HL-60 (cell line): Measurements from ENCODE around the gene EMID1.
A peak's percentile ranks its signal among the peaks of the same experiment; 100 is the strongest.

ENCODE experiments used
- DNase-seq, 2 experiments: peaks; one replicate each; pipeline ENCODE4 v3.0.0-alpha.2; 2010 to 2020; ENCODE audit warnings: low read depth in 1 of 2, low spot score in 1 of 2
- H3K27ac ChIP-seq: fragments of 250-450 bp; sonication (Bioruptor Pico); replicated peaks from 2 replicates; pipeline ENCODE4 v1.5.1; 2020; ENCODE audit warnings: mild to moderate bottlenecking, moderate library complexity
- H3K27me3 ChIP-seq: fragments of 250-450 bp; sonication (Bioruptor Pico); 2 replicates; pipeline ENCODE4 v1.5.1; 2021; ENCODE audit warnings: mild to moderate bottlenecking, moderate library complexity; ENCODE audit not compliant: insufficient read depth, poor library complexity, severe bottlenecking
- H3K4me3 ChIP-seq: replicated peaks from 2 replicates; pipeline ENCODE4 v1.5.1; 2011; ENCODE audit warnings: mild to moderate bottlenecking, control low read depth, low read length; ENCODE audit not compliant: insufficient read depth
- GABPA ChIP-seq: IDR thresholded peaks from 2 replicates; pipeline ENCODE4 v1.6.1; 2012; ENCODE audit warnings: low read depth
- POLR2AphosphoS5 ChIP-seq: IDR thresholded peaks from 2 replicates; pipeline ENCODE4 v1.6.1; 2012; ENCODE audit warnings: low read depth
- SPI1 ChIP-seq: IDR thresholded peaks from 2 replicates; pipeline ENCODE4 v1.6.1; 2012; ENCODE audit warnings: low read depth, mild to moderate bottlenecking, borderline replicate concordance
- TF ChIP-seq, protein P1 (sequence below): IDR thresholded peaks from 2 replicates; pipeline ENCODE4 v1.6.1; 2012; ENCODE audit warnings: low read depth; ENCODE audit not compliant: insufficient replicate concordance
- TF ChIP-seq, protein P2 (sequence below): IDR thresholded peaks from one replicate; pipeline ENCODE4 v1.5.1; 2011; ENCODE audit warnings: low read length, control low read depth, inconsistent platforms; ENCODE audit not compliant: insufficient read depth

Gene EMID1

DNA sequence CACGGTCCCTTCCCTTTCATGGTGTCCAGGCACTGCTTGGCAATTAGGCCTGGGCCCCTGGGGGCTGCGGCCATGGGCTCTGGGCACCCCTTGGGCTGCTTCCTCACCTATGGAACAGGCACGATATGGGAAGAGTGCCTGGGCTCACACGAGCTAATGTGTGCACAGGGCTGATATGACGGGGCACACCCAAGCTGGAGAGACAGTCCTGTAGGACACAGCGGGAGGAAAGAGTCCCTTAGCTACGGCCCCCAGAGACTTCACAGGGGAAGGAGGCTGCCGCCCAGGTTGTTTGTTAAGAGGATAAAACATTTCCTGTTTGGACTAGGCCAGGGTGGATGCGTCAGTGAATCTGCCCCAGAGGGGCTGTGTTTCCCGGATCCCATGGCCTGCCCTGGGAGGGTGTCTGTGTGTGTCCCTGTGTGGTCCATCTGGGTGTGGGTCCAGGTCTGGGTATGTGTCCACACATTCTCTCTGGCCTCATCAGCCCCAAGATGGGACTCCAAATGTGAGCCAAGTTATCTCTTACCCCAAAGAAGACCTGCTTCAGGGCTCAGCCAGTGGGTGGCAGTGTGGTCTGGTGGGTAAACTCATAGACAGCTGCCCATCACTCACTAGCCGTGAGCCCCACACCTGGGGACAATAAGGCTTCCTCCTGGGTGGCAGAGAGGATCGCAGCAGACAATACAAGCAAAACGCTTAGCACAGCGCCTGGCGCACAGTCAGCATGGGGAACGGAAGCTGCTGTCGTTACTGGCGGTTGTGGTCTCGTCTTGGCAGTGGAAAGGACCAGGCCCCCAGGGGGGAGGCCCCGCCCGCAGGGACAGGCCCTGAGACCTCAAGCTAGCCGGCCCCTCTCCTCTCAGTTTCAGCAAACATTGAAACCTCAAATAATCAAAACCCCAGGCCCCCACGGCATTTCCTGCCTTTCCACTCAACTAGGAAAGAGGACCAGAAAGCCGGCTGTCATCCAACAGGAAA lies 3.2 kb upstream of the EMID1 start:
- TF ChIP-seq, protein P1, sequence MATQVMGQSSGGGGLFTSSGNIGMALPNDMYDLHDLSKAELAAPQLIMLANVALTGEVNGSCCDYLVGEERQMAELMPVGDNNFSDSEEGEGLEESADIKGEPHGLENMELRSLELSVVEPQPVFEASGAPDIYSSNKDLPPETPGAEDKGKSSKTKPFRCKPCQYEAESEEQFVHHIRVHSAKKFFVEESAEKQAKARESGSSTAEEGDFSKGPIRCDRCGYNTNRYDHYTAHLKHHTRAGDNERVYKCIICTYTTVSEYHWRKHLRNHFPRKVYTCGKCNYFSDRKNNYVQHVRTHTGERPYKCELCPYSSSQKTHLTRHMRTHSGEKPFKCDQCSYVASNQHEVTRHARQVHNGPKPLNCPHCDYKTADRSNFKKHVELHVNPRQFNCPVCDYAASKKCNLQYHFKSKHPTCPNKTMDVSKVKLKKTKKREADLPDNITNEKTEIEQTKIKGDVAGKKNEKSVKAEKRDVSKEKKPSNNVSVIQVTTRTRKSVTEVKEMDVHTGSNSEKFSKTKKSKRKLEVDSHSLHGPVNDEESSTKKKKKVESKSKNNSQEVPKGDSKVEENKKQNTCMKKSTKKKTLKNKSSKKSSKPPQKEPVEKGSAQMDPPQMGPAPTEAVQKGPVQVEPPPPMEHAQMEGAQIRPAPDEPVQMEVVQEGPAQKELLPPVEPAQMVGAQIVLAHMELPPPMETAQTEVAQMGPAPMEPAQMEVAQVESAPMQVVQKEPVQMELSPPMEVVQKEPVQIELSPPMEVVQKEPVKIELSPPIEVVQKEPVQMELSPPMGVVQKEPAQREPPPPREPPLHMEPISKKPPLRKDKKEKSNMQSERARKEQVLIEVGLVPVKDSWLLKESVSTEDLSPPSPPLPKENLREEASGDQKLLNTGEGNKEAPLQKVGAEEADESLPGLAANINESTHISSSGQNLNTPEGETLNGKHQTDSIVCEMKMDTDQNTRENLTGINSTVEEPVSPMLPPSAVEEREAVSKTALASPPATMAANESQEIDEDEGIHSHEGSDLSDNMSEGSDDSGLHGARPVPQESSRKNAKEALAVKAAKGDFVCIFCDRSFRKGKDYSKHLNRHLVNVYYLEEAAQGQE = peak; percentile 9
- TF ChIP-seq POLR2AphosphoS5 = peak; percentile 90
- TF ChIP-seq, protein P2, sequence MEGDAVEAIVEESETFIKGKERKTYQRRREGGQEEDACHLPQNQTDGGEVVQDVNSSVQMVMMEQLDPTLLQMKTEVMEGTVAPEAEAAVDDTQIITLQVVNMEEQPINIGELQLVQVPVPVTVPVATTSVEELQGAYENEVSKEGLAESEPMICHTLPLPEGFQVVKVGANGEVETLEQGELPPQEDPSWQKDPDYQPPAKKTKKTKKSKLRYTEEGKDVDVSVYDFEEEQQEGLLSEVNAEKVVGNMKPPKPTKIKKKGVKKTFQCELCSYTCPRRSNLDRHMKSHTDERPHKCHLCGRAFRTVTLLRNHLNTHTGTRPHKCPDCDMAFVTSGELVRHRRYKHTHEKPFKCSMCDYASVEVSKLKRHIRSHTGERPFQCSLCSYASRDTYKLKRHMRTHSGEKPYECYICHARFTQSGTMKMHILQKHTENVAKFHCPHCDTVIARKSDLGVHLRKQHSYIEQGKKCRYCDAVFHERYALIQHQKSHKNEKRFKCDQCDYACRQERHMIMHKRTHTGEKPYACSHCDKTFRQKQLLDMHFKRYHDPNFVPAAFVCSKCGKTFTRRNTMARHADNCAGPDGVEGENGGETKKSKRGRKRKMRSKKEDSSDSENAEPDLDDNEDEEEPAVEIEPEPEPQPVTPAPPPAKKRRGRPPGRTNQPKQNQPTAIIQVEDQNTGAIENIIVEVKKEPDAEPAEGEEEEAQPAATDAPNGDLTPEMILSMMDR = peak; percentile 38
- peak; percentile 19; the same call in 1 of the 2 replicates for TF ChIP-seq SPI1
- TF ChIP-seq GABPA = no peak
- Histone ChIP-seq H3K4me3 (no peak overlapping the region), H3K27ac (peak overlapping the region; percentile 75), H3K27me3 (no peaks in the 10 kb centered on the region)
- peak; percentile 56 to 95 for DNase-seq

DNA sequence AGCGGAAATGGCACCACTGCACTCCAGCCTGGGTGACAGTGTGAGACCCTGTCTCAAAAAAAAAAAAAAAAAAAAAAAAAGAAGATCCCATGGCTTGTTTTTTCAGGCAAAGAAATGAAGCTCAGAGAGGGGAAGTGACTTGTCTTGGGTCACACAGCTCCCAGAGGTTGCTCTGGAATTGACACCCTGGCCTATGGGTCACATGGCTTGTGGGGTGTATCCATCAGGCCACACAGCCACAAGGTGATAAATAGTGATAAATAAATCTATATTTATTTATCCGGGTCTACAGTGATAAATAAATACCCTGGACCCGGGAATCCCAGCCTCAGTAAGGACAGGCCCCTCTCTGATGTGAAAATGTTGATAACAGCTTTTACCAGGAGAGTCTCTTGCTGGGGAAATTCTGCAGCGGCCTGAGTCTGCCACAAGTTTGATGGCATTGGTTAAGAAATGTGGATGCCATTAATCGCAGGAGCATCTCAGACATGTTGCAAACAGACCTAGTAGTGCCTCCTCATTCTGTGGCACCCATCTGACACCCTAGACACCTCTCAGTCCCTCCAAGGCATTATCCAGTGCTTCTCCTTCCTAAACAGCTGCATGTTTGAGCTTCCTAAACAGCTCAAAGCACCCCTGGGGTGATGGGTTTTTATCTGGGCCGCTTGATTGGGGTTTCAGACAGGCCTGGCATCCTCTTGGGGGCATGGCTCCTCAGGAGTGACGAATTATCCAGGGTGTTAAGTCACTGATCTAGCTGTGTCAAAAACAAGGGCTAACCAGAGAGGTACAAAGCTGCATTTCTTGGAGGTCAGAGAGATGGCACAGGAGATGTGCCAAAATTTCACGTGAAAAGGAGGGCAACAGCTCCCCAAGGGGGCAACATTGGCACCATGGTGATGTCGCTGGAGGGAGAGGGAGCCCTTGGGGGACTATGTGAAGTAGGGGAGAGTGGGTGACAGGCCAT lies 1.9 kb upstream of the EMID1 start:
- TF ChIP-seq, protein P1 = no peak
- TF ChIP-seq GABPA (no peak), POLR2AphosphoS5 (no peak)
- TF ChIP-seq, protein P2 = no peak
- no peak for DNase-seq
- no peaks in the 10 kb centered on the region for H3K27me3 ChIP-seq

DNA sequence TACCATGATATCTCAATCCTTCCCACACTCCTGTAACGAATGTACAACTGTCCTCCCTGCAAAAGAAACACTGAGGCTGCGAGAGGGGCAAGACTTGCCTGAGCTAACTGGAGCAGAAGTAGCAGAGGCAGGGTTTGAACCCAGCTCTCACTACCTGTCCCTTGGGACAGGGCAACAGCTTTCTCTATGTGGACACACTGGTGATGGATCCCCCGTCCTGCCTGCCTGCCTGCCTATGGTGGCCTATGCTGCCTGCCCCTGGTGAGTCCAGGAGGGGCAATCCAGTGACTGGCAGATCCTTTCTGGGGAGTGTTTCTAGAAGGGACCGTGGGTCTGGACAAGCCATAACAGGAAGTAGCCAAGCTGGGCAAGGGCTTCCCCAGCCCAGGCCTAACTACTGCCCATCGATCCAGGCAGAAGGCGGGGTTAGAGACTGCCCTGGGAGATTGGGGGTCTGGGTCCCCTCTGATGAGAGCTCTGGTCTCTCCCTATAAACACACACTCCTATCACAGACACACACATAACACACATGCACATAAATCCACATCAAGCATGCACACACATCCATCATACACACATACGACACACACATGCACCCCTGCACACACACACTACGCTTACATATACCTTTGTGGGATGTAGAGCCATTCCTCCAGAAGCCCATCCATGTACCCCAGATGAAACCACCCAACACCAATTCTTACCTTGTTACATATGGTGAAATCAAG lies 1.1 kb upstream of the EMID1 start:
- Histone ChIP-seq H3K4me3 (no peak overlapping the region), H3K27me3 (no peaks in the 10 kb centered on the region), H3K27ac (0 out of 2 replicates have a peak overlapping the region, but pooled peaks have one; percentile 7)
- TF ChIP-seq, protein P1 = no peak
- TF ChIP-seq GABPA (no peak), SPI1 (no peak), POLR2AphosphoS5 (no peak)
- TF ChIP-seq, protein P2 = no peak
- DNase-seq = no peak

More for the DNA sequence above, 1.9 kb upstream of the EMID1 start:
- H3K4me3 ChIP-seq = no peak overlapping the region
- H3K27ac ChIP-seq = peak overlapping the region; percentile 75
